ENCODE results near the gene ARFGAP3.

ARFGAP3 gene

DNA sequence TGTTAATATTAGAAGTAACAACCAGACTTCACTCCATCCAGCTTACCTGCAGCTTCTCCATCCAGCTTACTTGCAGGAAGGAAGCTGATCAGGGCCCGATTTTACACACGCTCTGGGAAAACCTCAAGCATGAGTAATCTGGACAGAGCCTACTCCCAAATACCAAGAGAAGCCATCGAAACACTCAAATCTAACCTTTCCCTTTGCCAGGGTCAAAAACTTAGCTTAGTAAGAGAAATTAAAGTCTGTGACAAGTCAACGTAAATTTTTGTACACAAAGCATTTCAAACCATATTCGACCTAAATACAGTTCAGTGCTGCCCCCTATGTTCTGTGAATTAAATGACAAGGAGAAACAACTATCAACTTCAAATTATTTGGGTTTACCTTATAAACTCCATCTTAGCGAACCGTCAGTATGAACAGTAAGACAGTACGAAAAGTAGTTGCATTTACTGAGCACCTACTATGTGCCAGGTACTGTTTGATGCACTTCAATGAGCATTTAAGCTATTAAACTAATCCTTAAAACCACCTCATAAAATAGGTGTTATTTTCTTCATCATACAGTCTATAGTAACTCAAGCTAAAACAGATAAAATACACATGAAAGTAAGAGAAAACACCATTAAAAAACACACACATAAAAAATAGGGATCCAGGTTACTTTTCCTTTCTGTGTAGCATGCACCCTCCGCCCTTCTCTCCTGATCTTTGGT, 36.9 kb downstream of the ARFGAP3 start:
- Histone ChIP-seq H3K27me3 (ENCODE audit: control insufficient read depth, low read length) (no peaks in the 10 kb centered on the region), H3K36me3 (ENCODE audit: control insufficient read depth, low read length) (no peaks in the 10 kb centered on the region), H3K79me2 (ENCODE audit: control insufficient read depth, low read length) (no peaks in the 10 kb centered on the region), H3K4me3 (ENCODE audit: low read length) (no peak overlapping the region), H3K9me2 (replicated peaks; ENCODE audit: control insufficient read depth, low read length) (no peaks in the 10 kb centered on the region), H3K4me2 (ENCODE audit: low read length) (no peak overlapping the region), H3F3A (ENCODE audit: control insufficient read depth, insufficient read depth) (no peaks in the 10 kb centered on the region), H4K20me1 (ENCODE audit: control insufficient read depth, insufficient read depth, low read depth, low read length) (no peaks in the 10 kb centered on the region), H3K4me1 (ENCODE audit: control insufficient read depth, low read length) (peaks cover 12% of the 10 kb centered on the region), H3K27ac (ENCODE audit: low read depth, low read length) (no peak overlapping the region), H3K9me3 (ENCODE audit: control insufficient read depth, insufficient read depth, low read length) (no peaks in the 10 kb centered on the region)
- no peak for TF ChIP-seq EZH2phosphoT487 (IDR thresholded peaks at IDR 0.05; ENCODE audit: borderline replicate concordance, low read length)

GRCh38 chr22:42819412-42820044, 37.5 kb downstream of the ARFGAP3 start:
- no peaks in the 10 kb centered on the region for H3F3A ChIP-seq (ENCODE audit: control insufficient read depth, insufficient read depth)
- no peaks in the 10 kb centered on the region for H3K9me2 ChIP-seq (replicated peaks; ENCODE audit: control insufficient read depth, low read length)
- H3K36me3 ChIP-seq (ENCODE audit: control insufficient read depth, low read length) = no peaks in the 10 kb centered on the region
- no peak for TF ChIP-seq EZH2phosphoT487 (IDR thresholded peaks at IDR 0.05; ENCODE audit: borderline replicate concordance, low read length)
- TF ChIP-seq CTCF (IDR thresholded peaks at IDR 0.05; ENCODE audit: low read depth, low read length, poor library complexity, severe bottlenecking) = no peak
- H3K79me2 ChIP-seq (ENCODE audit: control insufficient read depth, low read length) = no peaks in the 10 kb centered on the region
- peaks cover 12% of the 10 kb centered on the region for H3K4me1 ChIP-seq (ENCODE audit: control insufficient read depth, low read length)
- H3K27ac ChIP-seq (ENCODE audit: low read depth, low read length) = no peak overlapping the region
- no peak overlapping the region for H3K4me2 ChIP-seq (ENCODE audit: low read length)
- no peaks in the 10 kb centered on the region for H3K27me3 ChIP-seq (ENCODE audit: control insufficient read depth, low read length)
- no peak overlapping the region for H3K4me3 ChIP-seq (ENCODE audit: low read length)
- H3K9me3 ChIP-seq (ENCODE audit: control insufficient read depth, insufficient read depth, low read length) = no peaks in the 10 kb centered on the region
- no peaks in the 10 kb centered on the region for H4K20me1 ChIP-seq (ENCODE audit: control insufficient read depth, insufficient read depth, low read depth, low read length)

DNA sequence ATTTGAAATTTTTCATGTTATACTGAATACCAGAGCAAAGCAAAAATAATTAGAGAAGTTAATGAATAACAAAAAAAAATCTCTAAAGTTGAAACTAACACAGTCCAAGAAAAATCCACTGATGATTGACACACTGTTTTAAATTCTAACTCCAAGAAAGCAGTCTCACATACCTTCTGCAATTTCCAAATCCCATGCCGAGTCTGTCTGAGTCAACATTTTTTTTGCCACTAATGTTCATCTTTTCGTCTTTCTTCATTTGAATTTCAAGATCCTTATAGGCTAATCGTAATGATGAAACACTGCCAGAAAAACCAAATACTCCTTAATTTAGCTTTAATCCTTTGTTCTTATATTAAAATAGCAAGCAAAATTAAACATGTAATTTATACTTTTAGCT, 39.5 kb downstream of the ARFGAP3 start:
- H3K27ac ChIP-seq (ENCODE audit: low read depth, low read length) = no peak overlapping the region
- H3K36me3 ChIP-seq (ENCODE audit: control insufficient read depth, low read length) = no peaks in the 10 kb centered on the region
- H3K9me3 ChIP-seq (ENCODE audit: control insufficient read depth, insufficient read depth, low read length) = no peaks in the 10 kb centered on the region
- no peak overlapping the region for H3K4me2 ChIP-seq (ENCODE audit: low read length)
- TF ChIP-seq EZH2phosphoT487 (IDR thresholded peaks at IDR 0.05; ENCODE audit: borderline replicate concordance, low read length) (no peak), CTCF (IDR thresholded peaks at IDR 0.05; ENCODE audit: low read depth, low read length, poor library complexity, severe bottlenecking) (no peak)
- no peaks in the 10 kb centered on the region for H3K9me2 ChIP-seq (replicated peaks; ENCODE audit: control insufficient read depth, low read length)
- no peaks in the 10 kb centered on the region for H3K79me2 ChIP-seq (ENCODE audit: control insufficient read depth, low read length)
- no peaks in the 10 kb centered on the region for H3K27me3 ChIP-seq (ENCODE audit: control insufficient read depth, low read length)
- H4K20me1 ChIP-seq (ENCODE audit: control insufficient read depth, insufficient read depth, low read depth, low read length) = no peaks in the 10 kb centered on the region
- H3F3A ChIP-seq (ENCODE audit: control insufficient read depth, insufficient read depth) = no peaks in the 10 kb centered on the region
- H3K4me3 ChIP-seq (ENCODE audit: low read length) = no peak overlapping the region
- H3K4me1 ChIP-seq (ENCODE audit: control insufficient read depth, low read length) = peaks cover 12% of the 10 kb centered on the region

GRCh38 chr22:42816336-42816735, 40.7 kb downstream of the ARFGAP3 start:
- no peak for TF ChIP-seq EZH2phosphoT487 (IDR thresholded peaks at IDR 0.05; ENCODE audit: borderline replicate concordance, low read length)
- TF ChIP-seq CTCF (IDR thresholded peaks at IDR 0.05; ENCODE audit: low read depth, low read length, poor library complexity, severe bottlenecking) = no peak
- Histone ChIP-seq H3K4me1 (ENCODE audit: control insufficient read depth, low read length) (peaks cover under 1% of the 10 kb centered on the region), H3K27me3 (ENCODE audit: control insufficient read depth, low read length) (no peaks in the 10 kb centered on the region), H3K4me2 (ENCODE audit: low read length) (no peak overlapping the region), H3K9me2 (replicated peaks; ENCODE audit: control insufficient read depth, low read length) (no peaks in the 10 kb centered on the region), H4K20me1 (ENCODE audit: control insufficient read depth, insufficient read depth, low read depth, low read length) (no peaks in the 10 kb centered on the region), H3F3A (ENCODE audit: control insufficient read depth, insufficient read depth) (no peaks in the 10 kb centered on the region), H3K27ac (ENCODE audit: low read depth, low read length) (no peak overlapping the region), H3K4me3 (ENCODE audit: low read length) (no peak overlapping the region), H3K9me3 (ENCODE audit: control insufficient read depth, insufficient read depth, low read length) (no peaks in the 10 kb centered on the region), H3K79me2 (ENCODE audit: control insufficient read depth, low read length) (no peaks in the 10 kb centered on the region), H3K36me3 (ENCODE audit: control insufficient read depth, low read length) (no peaks in the 10 kb centered on the region)
